Tibial nerve (tissue), 4 donors: ENCODE measurements around the gene CAMKMT. TPM values are rescaled to one million over a fixed set of nuclear protein-coding genes. Genes with fewer than 3 reads are reported as not detected.

Source experiments
- DNase-seq, 2 donors: peaks; one replicate each; pipeline ENCODE4 v3.0.0-alpha.2; 2019; ENCODE audit warnings: low spot score in 2 of 2
- H3K27ac ChIP-seq, 4 donors: fragments of 200-600 bp; sonication (generic) in 3 of 4; one replicate each; pipeline ENCODE4 v1.5.1; 2017 to 2019; ENCODE audit warnings: mild to moderate bottlenecking in 1 of 4
- H3K27me3 ChIP-seq, 2 donors: fragments of 200-600 bp; sonication (generic) in 1 of 2; one replicate each; pipeline versions ENCODE4 v1.5.1 to v1.6.0; 2017 to 2019
- H3K36me3 ChIP-seq, 3 donors: fragments of 200-600 bp; sonication (generic); one replicate each; pipeline ENCODE4 v1.5.1; 2018 to 2019
- H3K4me1 ChIP-seq, 4 donors: fragments of 200-600 bp; sonication (generic) in 3 of 4; one replicate each; pipeline ENCODE4 v1.5.1; 2017 to 2019
- H3K4me3 ChIP-seq, 4 donors: fragments of 200-600 bp; sonication (generic) in 3 of 4; one replicate each; pipeline ENCODE4 v1.5.1; 2017 to 2019; ENCODE audit warnings: mild to moderate bottlenecking in 1 of 4, moderate library complexity in 1 of 4
- H3K9me3 ChIP-seq, 4 donors: fragments of 200-600 bp; sonication (generic) in 3 of 4; one replicate each; pipeline ENCODE4 v1.5.1; 2017 to 2019
- EP300 ChIP-seq, 2 donors: sonication (generic); formaldehyde crosslinking; IDR thresholded peaks; one replicate each; pipeline ENCODE4 v1.6.1; 2017; ENCODE audit warnings: antibody characterized with exemption in 2 of 2, mild to moderate bottlenecking in 1 of 2
- POLR2A ChIP-seq, 2 donors: fragments of 450-650 bp; IDR thresholded peaks; one replicate each; pipeline ENCODE4 v1.6.1; 2017; ENCODE audit warnings: antibody characterized with exemption in 2 of 2, mild to moderate bottlenecking in 2 of 2, moderate library complexity in 2 of 2
- WGBS, 2 donors: methylation state at CpG; one replicate each; pipeline ENCODE4 v1.1.5; 2018; 5-methylcytosine and 5-hydroxymethylcytosine counted together
- total RNA-seq, 4 donors: library from RNA; depleted of rRNA; stranded (reverse); fragments of >200 nt; gene quantifications; one replicate each; pipeline ENCODE4 v1.1.0, GENCODE V29; 2016
- TF ChIP-seq, protein P1 (sequence below), 5 experiments: fragments of 200-600 bp in 3 of 5; fragments of 450-650 bp in 2 of 5; sonication (generic) in 3 of 5; IDR thresholded peaks; one replicate each; pipeline ENCODE4 v1.5.1; 2016 to 2019; ENCODE audit warnings: antibody characterized with exemption in 5 of 5, mild to moderate bottlenecking in 3 of 5, moderate library complexity in 2 of 5

The CAMKMT gene
- total RNA-seq, 4 donors from 2014 or later = 8.4 to 14.1 (median 9.7) TPM

DNA sequence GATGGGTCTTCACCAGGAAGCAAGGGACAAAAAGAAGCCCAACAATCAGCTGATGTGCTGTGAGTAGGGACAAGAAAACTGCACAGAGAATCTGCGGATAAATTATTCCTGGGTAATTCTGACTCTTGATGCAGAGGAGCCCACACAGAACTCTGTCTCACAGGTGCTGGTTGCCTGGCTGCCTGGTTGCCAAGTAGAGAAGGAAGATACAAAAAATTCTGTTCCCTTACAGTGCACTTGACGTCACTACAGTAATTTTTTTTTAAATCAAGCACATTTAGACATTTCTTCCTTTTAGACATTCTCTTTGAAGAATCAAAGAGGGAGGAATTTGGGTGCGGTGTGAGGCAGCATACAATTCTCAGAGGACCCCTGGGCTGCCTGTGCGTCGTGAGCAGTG, 427.7 kb downstream of the CAMKMT start:
- TF ChIP-seq, protein P1, sequence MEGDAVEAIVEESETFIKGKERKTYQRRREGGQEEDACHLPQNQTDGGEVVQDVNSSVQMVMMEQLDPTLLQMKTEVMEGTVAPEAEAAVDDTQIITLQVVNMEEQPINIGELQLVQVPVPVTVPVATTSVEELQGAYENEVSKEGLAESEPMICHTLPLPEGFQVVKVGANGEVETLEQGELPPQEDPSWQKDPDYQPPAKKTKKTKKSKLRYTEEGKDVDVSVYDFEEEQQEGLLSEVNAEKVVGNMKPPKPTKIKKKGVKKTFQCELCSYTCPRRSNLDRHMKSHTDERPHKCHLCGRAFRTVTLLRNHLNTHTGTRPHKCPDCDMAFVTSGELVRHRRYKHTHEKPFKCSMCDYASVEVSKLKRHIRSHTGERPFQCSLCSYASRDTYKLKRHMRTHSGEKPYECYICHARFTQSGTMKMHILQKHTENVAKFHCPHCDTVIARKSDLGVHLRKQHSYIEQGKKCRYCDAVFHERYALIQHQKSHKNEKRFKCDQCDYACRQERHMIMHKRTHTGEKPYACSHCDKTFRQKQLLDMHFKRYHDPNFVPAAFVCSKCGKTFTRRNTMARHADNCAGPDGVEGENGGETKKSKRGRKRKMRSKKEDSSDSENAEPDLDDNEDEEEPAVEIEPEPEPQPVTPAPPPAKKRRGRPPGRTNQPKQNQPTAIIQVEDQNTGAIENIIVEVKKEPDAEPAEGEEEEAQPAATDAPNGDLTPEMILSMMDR (IDR thresholded peaks at IDR 0.05) = no peak
- TF ChIP-seq POLR2A (IDR thresholded peaks at IDR 0.05) (no peak), EP300 (IDR thresholded peaks at IDR 0.05) (no peak)
- H3K27me3 ChIP-seq = peaks cover 0 to 6% of the 10 kb centered on the region in 2 donors
- no peaks in the 10 kb centered on the region for H3K36me3 ChIP-seq
- H3K9me3 ChIP-seq = no peaks in the 10 kb centered on the region
- WGBS, 2 donors = 36 to 37% methylated on average over 5 of the region's 5 CpGs
- no peak overlapping the region for H3K4me3 ChIP-seq
- no peak overlapping the region for H3K27ac ChIP-seq
- H3K4me1 ChIP-seq = no peaks in the 10 kb centered on the region
- no peak for DNase-seq

DNA sequence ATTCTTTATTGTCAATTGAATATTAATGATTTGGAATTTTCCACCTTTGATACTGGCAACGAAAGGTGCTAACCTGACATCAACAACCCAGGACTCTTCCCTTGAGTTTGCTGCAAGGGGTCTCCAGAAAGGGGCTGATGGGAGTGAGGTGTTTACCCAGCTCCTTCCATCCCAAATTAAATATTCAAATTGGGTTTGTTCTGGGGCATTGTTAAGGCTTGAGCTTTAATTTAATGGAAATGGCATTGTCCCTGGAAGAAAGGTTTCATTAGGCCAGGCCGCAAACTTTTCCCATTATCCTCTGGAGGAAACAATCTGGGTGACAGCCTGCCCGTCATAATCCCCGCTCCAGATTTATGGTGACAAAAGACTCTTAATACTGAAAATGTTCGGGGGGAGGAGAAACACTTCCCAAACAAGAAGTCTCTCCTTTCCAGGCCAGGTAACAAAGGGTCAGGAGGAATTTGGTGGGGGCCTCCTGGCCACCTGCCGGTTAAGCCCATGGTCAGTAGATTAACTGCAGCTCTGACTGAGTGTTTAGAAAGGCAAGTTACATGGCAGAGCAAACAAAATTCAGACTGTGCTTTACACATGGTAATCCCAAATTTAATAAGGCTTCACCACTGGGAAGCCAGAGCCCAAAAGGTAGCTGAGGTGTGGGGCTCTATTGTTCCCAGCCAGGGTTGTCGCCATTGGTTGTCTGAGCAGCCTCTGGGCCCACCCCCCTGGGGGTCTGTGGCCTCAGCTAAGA, 428.4 kb downstream of the CAMKMT start:
- 53 to 57% methylated on average over 7 of the region's 7 CpGs for WGBS, 2 donors
- no peak for TF ChIP-seq EP300 (IDR thresholded peaks at IDR 0.05)
- no peak for TF ChIP-seq POLR2A (IDR thresholded peaks at IDR 0.05)
- TF ChIP-seq, protein P1 (IDR thresholded peaks at IDR 0.05) = no peak
- no peaks in the 10 kb centered on the region for H3K9me3 ChIP-seq

DNA sequence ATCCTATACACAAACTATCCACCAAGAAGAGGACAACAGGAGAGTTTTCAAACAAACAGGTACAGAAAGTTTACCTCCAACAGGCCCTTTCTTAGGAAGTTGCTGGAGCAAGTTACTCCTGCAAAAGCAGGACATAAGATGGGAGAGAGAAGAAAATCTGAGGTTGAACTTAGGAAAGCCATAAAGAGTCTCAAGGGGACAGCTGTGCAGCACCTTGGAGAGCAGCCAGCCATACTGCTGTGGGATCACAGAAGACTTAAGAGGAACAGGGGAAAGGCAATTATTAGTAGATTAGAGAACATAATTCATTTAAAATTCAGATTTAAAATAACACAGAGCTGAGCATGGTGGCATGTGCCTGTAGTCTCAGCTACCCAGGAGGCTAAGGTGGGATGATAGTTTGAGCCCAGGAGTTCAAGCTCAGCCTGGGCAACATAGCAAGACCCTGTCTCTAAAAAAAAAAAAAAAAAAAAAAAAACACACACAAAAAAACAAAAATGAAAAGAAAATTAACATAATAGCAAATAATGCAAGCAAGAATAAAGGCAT, 431.6 kb downstream of the CAMKMT start:
- Histone ChIP-seq H3K9me3 (no peaks in the 10 kb centered on the region), H3K36me3 (no peaks in the 10 kb centered on the region), H3K4me3 (no peak overlapping the region), H3K27me3 (peaks cover 0 to 13% of the 10 kb centered on the region in 2 donors), H3K27ac (no peak overlapping the region), H3K4me1 (no peaks in the 10 kb centered on the region)
- no peak for DNase-seq
- no peak for TF ChIP-seq EP300 (IDR thresholded peaks at IDR 0.05)
- TF ChIP-seq, protein P1 (IDR thresholded peaks at IDR 0.05) = no peak
- TF ChIP-seq POLR2A (IDR thresholded peaks at IDR 0.05) = no peak

More for the DNA sequence above, 428.4 kb downstream of the CAMKMT start:
- H3K27me3 ChIP-seq = peaks cover 0 to 6% of the 10 kb centered on the region in 2 donors
- H3K27ac ChIP-seq = no peak overlapping the region
- H3K4me1 ChIP-seq = no peaks in the 10 kb centered on the region
- DNase-seq = no peak
- no peaks in the 10 kb centered on the region for H3K36me3 ChIP-seq
- no peak overlapping the region for H3K4me3 ChIP-seq

DNA sequence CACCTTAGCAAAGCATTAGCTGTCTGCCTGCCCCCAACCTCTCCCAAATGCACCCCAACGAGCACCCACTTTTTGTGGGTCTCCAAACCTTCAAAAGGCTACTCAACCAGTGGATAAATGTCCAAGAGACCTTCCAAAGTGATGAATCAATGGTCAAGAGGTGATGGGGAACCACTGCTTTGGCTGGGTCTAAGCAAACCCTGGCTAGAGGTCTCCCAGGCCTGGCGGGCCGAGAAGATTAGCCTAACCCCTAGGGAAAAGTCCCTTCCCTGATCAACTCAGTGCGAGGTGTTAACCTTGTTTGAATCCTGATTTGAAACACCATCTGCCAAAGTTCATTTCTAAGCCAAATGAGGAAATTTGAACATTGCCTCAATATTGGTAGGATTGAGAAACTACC, 435.0 kb downstream of the CAMKMT start:
- no peak overlapping the region for H3K27ac ChIP-seq
- no peaks in the 10 kb centered on the region for H3K9me3 ChIP-seq
- H3K4me3 ChIP-seq = no peak overlapping the region
- 56 to 66% methylated on average over 4 of the region's 4 CpGs for WGBS, 2 donors
- no peak for DNase-seq
- H3K36me3 ChIP-seq = no peaks in the 10 kb centered on the region
- H3K27me3 ChIP-seq = peaks cover 0 to 41% of the 10 kb centered on the region in 2 donors
- TF ChIP-seq, protein P1 (IDR thresholded peaks at IDR 0.05) = no peak
- no peak for TF ChIP-seq EP300 (IDR thresholded peaks at IDR 0.05)
- TF ChIP-seq POLR2A (IDR thresholded peaks at IDR 0.05) = no peak
- peaks cover 0 to 7% (median 2%) of the 10 kb centered on the region in 4 donors for H3K4me1 ChIP-seq

DNA sequence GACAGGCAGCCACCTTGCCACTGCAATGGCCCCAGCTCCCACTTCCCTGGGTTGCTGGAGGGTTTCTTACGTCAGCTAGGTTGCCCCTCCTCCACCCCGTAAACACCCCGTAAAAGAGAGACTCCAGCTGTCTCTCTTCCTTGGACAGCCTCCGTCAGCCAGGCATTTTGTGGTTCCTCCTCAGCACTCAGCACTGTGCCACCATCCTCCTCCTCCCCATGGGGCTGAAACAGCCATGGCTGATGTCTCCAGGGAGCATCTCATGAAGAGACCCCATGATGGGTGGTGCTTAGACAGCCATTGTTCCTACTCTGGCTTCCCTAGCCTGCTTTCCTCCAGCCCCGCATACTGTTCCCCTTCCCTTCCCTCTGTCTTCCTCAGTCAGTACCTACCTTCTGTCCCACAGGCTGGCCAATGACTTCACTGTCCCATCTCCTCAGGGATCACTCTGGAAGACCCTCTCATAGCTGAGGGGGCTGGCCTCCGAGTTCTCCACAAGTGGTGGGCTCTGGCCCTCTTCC, 436.5 kb downstream of the CAMKMT start:
- DNase-seq = no peak
- H3K27me3 ChIP-seq = peaks cover 0 to 56% of the 10 kb centered on the region in 2 donors
- TF ChIP-seq EP300 (IDR thresholded peaks at IDR 0.05) = no peak
- TF ChIP-seq, protein P1 (IDR thresholded peaks at IDR 0.05) = no peak
- no peak for TF ChIP-seq POLR2A (IDR thresholded peaks at IDR 0.05)
- no peaks in the 10 kb centered on the region for H3K9me3 ChIP-seq
- no peak overlapping the region for H3K4me3 ChIP-seq
- no peak overlapping the region for H3K27ac ChIP-seq
- no peaks in the 10 kb centered on the region for H3K36me3 ChIP-seq
- 54 to 59% methylated on average over 6 of the region's 6 CpGs for WGBS, 2 donors
- peaks cover 0 to 18% (median 7%) of the 10 kb centered on the region in 4 donors for H3K4me1 ChIP-seq
